Liver (tissue), 9 donors: ENCODE results near the gene NR6A1. TPM values are rescaled to one million over a fixed set of nuclear protein-coding genes. Genes with fewer than 3 reads are reported as not detected.

Experiments used
- DNase-seq: peaks from one replicate; pipeline ENCODE4 v3.0.0-alpha.2; 2017; ENCODE audit warnings: low spot score
- H3K27ac ChIP-seq, 2 donors: one replicate each; pipeline ENCODE4 v1.7.0; 2013; ENCODE audit warnings: inconsistent platforms in 2 of 2, low read length in 2 of 2, control low read depth in 1 of 2, low read depth in 1 of 2, mild to moderate bottlenecking in 1 of 2
- H3K27me3 ChIP-seq, 4 donors: one replicate each; pipeline versions ENCODE4 v1.6.1 to v1.7.0; 2013; ENCODE audit warnings: low read length in 3 of 4, inconsistent platforms in 1 of 4, mild to moderate bottlenecking in 1 of 4, moderate library complexity in 1 of 4; ENCODE audit not compliant: control insufficient read depth in 4 of 4, insufficient read depth in 4 of 4
- H3K36me3 ChIP-seq, 4 donors: one replicate each; pipeline versions ENCODE4 v1.6.1 to v1.7.0; 2013; ENCODE audit warnings: low read length in 3 of 4, mild to moderate bottlenecking in 3 of 4, low read depth in 1 of 4, moderate library complexity in 1 of 4; ENCODE audit not compliant: control insufficient read depth in 4 of 4, insufficient read depth in 3 of 4
- H3K4me1 ChIP-seq, 4 donors: one replicate each; pipeline versions ENCODE4 v1.6.1 to v1.7.0; 2013; ENCODE audit warnings: low read length in 3 of 4, mild to moderate bottlenecking in 3 of 4, moderate library complexity in 1 of 4; ENCODE audit not compliant: control insufficient read depth in 4 of 4, insufficient read depth in 4 of 4
- H3K4me3 ChIP-seq, 3 donors: one replicate each; pipeline versions ENCODE4 v1.6.1 to v1.7.0; 2013; ENCODE audit warnings: low read length in 3 of 3, control low read depth in 1 of 3, low read depth in 1 of 3, mild to moderate bottlenecking in 1 of 3
- H3K9ac ChIP-seq, 2 donors: one replicate each; pipeline ENCODE4 v1.7.0; 2013; ENCODE audit warnings: low read length in 2 of 2, mild to moderate bottlenecking in 2 of 2, moderate library complexity in 2 of 2, control low read depth in 1 of 2, low read depth in 1 of 2
- H3K9me3 ChIP-seq, 4 donors: one replicate each; pipeline versions ENCODE4 v1.6.1 to v1.7.0; 2013; ENCODE audit warnings: low read length in 3 of 4; ENCODE audit not compliant: control insufficient read depth in 4 of 4
- EGR1 ChIP-seq, 2 donors: IDR thresholded peaks; 2 replicates each; pipeline ENCODE4 v1.6.1; 2016 to 2018; ENCODE audit warnings: antibody characterized with exemption in 2 of 2, low read depth in 2 of 2
- FOXA1 ChIP-seq: IDR thresholded peaks from 2 replicates; pipeline ENCODE4 v1.6.1; 2016; ENCODE audit warnings: antibody characterized with exemption
- HNF4A ChIP-seq, 2 donors: conservative IDR thresholded peaks; 2 replicates each; pipeline ENCODE4 v1.6.1; 2016; ENCODE audit warnings: antibody characterized with exemption in 2 of 2, mild to moderate bottlenecking in 2 of 2
- HNF4G ChIP-seq: IDR thresholded peaks from 2 replicates; pipeline ENCODE4 v1.6.1; 2016; ENCODE audit warnings: antibody characterized with exemption
- JUND ChIP-seq, 2 donors: IDR thresholded peaks; 2 replicates each; pipeline ENCODE4 v1.6.1; 2016; ENCODE audit warnings: antibody characterized with exemption in 2 of 2
- MAX ChIP-seq: IDR thresholded peaks from 2 replicates; pipeline ENCODE4 v1.6.1; 2016; ENCODE audit warnings: antibody characterized with exemption
- NR2F2 ChIP-seq: IDR thresholded peaks from 2 replicates; pipeline ENCODE4 v1.6.1; 2016; ENCODE audit warnings: antibody characterized with exemption
- RAD21 ChIP-seq, 2 donors: IDR thresholded peaks; 2 replicates each; pipeline ENCODE4 v1.6.1; 2016; ENCODE audit warnings: antibody characterized with exemption in 2 of 2, mild to moderate bottlenecking in 2 of 2
- REST ChIP-seq: IDR thresholded peaks from 2 replicates; pipeline ENCODE4 v1.6.1; 2016; ENCODE audit warnings: antibody characterized with exemption, mild to moderate bottlenecking
- WGBS: extraction: QIAGEN DNeasy Blood & Tissue Kit; methylation state at CpG from one replicate; pipeline ENCODE4 v1.1.7; 2013; 5-methylcytosine and 5-hydroxymethylcytosine counted together
- polyA plus RNA-seq, 2 donors: library from polyadenylated mRNA; stranded (reverse) in 1 of 2; unstranded in 1 of 2; fragments of 200-250 nt in 1 of 2; fragments of >200 nt in 1 of 2; fragmentation: Nextera tagmentation in 1 of 2; extraction: Ambion mirVana in 1 of 2; gene quantifications; one replicate each; pipeline versions ENCODE4 v1.2.1 to v1.2.3, GENCODE V29; 2013 to 2015
- total RNA-seq, 2 donors: library from RNA; depleted of rRNA; stranded (reverse); fragments of >200 nt; gene quantifications; one replicate each; pipeline ENCODE4 v1.2.3, GENCODE V29; 2014
- TF ChIP-seq, protein P1 (sequence below): fragments of 150-350 bp; IDR thresholded peaks from 2 replicates; pipeline ENCODE4 v1.5.1; 2017; ENCODE audit warnings: improper control_type of control experiment, low read depth, low read length; ENCODE audit not compliant: missing input control
- TF ChIP-seq, protein P2 (sequence below): IDR thresholded peaks from 2 replicates; pipeline ENCODE4 v1.6.1; 2016; ENCODE audit warnings: antibody characterized with exemption
- donor health status: healthy.
- donor health status: healthy.
- donor health status: healthy.
- donor health status: healthy.
- donor health status: healthy.

NR6A1 gene
- total and polyA plus RNA-seq, 4 donors: 0.72 to 6.1 (median 2.1) TPM

GRCh38 chr9:124580186-124580585 lies 190.9 kb downstream of the NR6A1 start:
- WGBS: 95% methylated on average over 1 of the region's 1 CpG

More at GRCh38 chr9:124580186-124580585, 190.9 kb downstream of the NR6A1 start:
- Histone ChIP-seq H3K4me1 (no peaks in the 10 kb centered on the region), H3K36me3 (no peaks in the 10 kb centered on the region), H3K27ac (no peak overlapping the region), H3K9me3 (no peaks in the 10 kb centered on the region), H3K4me3 (no peak overlapping the region), H3K9ac (no peak overlapping the region), H3K27me3 (no peaks in the 10 kb centered on the region)
- TF ChIP-seq EGR1 (IDR thresholded peaks at IDR 0.05; ENCODE audit: low read depth in 2 of 2): no peak
- TF ChIP-seq HNF4G: no peak
- TF ChIP-seq, protein P1, sequence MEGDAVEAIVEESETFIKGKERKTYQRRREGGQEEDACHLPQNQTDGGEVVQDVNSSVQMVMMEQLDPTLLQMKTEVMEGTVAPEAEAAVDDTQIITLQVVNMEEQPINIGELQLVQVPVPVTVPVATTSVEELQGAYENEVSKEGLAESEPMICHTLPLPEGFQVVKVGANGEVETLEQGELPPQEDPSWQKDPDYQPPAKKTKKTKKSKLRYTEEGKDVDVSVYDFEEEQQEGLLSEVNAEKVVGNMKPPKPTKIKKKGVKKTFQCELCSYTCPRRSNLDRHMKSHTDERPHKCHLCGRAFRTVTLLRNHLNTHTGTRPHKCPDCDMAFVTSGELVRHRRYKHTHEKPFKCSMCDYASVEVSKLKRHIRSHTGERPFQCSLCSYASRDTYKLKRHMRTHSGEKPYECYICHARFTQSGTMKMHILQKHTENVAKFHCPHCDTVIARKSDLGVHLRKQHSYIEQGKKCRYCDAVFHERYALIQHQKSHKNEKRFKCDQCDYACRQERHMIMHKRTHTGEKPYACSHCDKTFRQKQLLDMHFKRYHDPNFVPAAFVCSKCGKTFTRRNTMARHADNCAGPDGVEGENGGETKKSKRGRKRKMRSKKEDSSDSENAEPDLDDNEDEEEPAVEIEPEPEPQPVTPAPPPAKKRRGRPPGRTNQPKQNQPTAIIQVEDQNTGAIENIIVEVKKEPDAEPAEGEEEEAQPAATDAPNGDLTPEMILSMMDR: no peak
- TF ChIP-seq FOXA1: no peak
- TF ChIP-seq, protein P2, sequence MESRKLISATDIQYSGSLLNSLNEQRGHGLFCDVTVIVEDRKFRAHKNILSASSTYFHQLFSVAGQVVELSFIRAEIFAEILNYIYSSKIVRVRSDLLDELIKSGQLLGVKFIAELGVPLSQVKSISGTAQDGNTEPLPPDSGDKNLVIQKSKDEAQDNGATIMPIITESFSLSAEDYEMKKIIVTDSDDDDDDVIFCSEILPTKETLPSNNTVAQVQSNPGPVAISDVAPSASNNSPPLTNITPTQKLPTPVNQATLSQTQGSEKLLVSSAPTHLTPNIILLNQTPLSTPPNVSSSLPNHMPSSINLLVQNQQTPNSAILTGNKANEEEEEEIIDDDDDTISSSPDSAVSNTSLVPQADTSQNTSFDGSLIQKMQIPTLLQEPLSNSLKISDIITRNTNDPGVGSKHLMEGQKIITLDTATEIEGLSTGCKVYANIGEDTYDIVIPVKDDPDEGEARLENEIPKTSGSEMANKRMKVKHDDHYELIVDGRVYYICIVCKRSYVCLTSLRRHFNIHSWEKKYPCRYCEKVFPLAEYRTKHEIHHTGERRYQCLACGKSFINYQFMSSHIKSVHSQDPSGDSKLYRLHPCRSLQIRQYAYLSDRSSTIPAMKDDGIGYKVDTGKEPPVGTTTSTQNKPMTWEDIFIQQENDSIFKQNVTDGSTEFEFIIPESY: no peak
- no peak for TF ChIP-seq HNF4A (conservative IDR thresholded peaks at IDR 0.05)
- TF ChIP-seq REST: no peak
- no peak for TF ChIP-seq JUND (IDR thresholded peaks at IDR 0.05)
- TF ChIP-seq RAD21 (IDR thresholded peaks at IDR 0.05): no peak
- no peak for TF ChIP-seq MAX
- TF ChIP-seq NR2F2: no peak
- DNase-seq: no peak
